Measurements from ENCODE around the gene PROK1. TPM values are rescaled to one million over a fixed set of nuclear protein-coding genes. Genes with fewer than 3 reads are reported as not detected.

PROK1 gene
- total and polyA plus RNA-seq, 2 of the 13 experiments (the other 11 are each of a cell fraction or from before 2014, with no cell fraction given) = 0.07 TPM; not detected in 1

DNA sequence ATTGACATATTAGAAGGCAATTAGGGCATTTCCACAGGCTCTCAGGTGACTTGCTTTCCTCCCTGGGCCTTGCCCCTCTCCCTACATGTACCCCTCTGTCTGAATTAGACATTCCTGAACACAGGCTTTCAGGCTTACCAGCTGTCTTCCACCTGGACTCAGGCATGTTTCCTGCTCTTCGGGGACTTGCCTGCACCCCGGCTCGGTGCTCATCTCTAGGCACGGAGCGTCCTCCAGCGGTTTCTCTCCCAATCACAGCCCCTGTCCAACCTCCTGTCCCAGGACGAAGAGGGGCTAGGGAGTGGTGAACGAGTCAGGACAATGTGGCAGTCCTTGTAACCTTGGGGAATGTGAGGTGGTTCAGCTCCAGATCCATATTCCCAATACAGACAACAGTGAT is 4.2 kb downstream of the PROK1 start:
- 0% methylated on average over 8 of the region's 8 CpGs for WGBS (ENCODE audit: low lambda C conversion rate)
- no peak overlapping the region for H3K4me3 ChIP-seq (replicated peaks in 1 of 3; ENCODE audit: insufficient read depth in 1 of 3, low read depth in 2 of 3, low read length in 3 of 3)
- POLR2A ChIA-PET = no interaction called here
- BruUV-seq (replicated peaks) = no TSS peak
- FAIRE-seq (no peak), DNase-seq (ENCODE audit: low spot score) (no peak), ATAC-seq (peak; percentile 51; the same call in 2 of the 3 replicates)
- no peak overlapping the region for H3K4me2 ChIP-seq (ENCODE audit: low read depth, low read length)
- H3K79me2 ChIP-seq (ENCODE audit: insufficient read depth, low read length) = no peaks in the 10 kb centered on the region
- no peaks in the 10 kb centered on the region for H3K9me3 ChIP-seq (ENCODE audit: low read length)
- intact Hi-C loops (cut with micrococcal nuclease; ENCODE audit: unreplicated experiment) = no loop called here
- TF ChIP-seq MIER2 (CRISPR knock-in tag; IDR thresholded peaks at IDR 0.05) = no peak
- peak; percentile 63 for TF ChIP-seq CTCF (CRISPR knock-in tag; IDR thresholded peaks at IDR 0.05)
- no peak for TF ChIP-seq CBX2 (IDR thresholded peaks at IDR 0.05; ENCODE audit: low read depth, low read length)
- TF ChIP-seq CBX2 (CRISPR knock-in tag; IDR thresholded peaks at IDR 0.05; ENCODE audit: low read depth) = no peak
- peak; percentile 59 for TF ChIP-seq STAG1 (CRISPR knock-in tag; IDR thresholded peaks at IDR 0.05)
- TF ChIP-seq PAX8 (CRISPR knock-in tag; IDR thresholded peaks at IDR 0.05; ENCODE audit: borderline replicate concordance) = no peak
- no peak for TF ChIP-seq MED1 (CRISPR knock-in tag; IDR thresholded peaks at IDR 0.05)
- no peak for TF ChIP-seq ZNF720 (CRISPR knock-in tag; IDR thresholded peaks at IDR 0.05)
- no peak for TF ChIP-seq MTF2 (CRISPR knock-in tag; IDR thresholded peaks at IDR 0.05; ENCODE audit: borderline replicate concordance)
- TF ChIP-seq CERS6 (CRISPR knock-in tag; IDR thresholded peaks at IDR 0.05) = no peak
- TF ChIP-seq HHEX (CRISPR knock-in tag; IDR thresholded peaks at IDR 0.05) = no peak
- TF ChIP-seq ZNF773 (CRISPR knock-in tag; IDR thresholded peaks at IDR 0.05; ENCODE audit: borderline replicate concordance) = no peak
- TF ChIP-seq, protein P1, sequence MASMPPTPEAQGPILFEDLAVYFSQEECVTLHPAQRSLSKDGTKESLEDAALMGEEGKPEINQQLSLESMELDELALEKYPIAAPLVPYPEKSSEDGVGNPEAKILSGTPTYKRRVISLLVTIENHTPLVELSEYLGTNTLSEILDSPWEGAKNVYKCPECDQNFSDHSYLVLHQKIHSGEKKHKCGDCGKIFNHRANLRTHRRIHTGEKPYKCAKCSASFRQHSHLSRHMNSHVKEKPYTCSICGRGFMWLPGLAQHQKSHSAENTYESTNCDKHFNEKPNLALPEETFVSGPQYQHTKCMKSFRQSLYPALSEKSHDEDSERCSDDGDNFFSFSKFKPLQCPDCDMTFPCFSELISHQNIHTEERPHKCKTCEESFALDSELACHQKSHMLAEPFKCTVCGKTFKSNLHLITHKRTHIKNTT (CRISPR knock-in tag; IDR thresholded peaks at IDR 0.05) = no peak
- TF ChIP-seq, protein P2, sequence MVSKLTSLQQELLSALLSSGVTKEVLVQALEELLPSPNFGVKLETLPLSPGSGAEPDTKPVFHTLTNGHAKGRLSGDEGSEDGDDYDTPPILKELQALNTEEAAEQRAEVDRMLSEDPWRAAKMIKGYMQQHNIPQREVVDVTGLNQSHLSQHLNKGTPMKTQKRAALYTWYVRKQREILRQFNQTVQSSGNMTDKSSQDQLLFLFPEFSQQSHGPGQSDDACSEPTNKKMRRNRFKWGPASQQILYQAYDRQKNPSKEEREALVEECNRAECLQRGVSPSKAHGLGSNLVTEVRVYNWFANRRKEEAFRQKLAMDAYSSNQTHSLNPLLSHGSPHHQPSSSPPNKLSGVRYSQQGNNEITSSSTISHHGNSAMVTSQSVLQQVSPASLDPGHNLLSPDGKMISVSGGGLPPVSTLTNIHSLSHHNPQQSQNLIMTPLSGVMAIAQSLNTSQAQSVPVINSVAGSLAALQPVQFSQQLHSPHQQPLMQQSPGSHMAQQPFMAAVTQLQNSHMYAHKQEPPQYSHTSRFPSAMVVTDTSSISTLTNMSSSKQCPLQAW (CRISPR knock-in tag; IDR thresholded peaks at IDR 0.05) = no peak
- TF ChIP-seq, protein P3, sequence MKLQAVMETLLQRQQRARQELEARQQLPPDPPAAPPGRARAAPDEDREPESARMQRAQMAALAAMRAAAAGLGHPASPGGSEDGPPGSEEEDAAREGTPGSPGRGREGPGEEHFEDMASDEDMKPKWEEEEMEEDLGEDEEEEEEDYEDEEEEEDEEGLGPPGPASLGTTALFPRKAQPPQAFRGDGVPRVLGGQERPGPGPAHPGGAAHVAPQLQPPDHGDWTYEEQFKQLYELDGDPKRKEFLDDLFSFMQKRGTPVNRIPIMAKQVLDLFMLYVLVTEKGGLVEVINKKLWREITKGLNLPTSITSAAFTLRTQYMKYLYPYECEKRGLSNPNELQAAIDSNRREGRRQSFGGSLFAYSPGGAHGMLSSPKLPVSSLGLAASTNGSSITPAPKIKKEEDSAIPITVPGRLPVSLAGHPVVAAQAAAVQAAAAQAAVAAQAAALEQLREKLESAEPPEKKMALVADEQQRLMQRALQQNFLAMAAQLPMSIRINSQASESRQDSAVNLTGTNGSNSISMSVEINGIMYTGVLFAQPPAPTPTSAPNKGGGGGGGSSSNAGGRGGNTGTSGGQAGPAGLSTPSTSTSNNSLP (IDR thresholded peaks at IDR 0.05; ENCODE audit: low read depth, low read length) = no peak
- no peak for TF ChIP-seq MATR3 (CRISPR knock-in tag; IDR thresholded peaks at IDR 0.05)
- H2AFZ ChIP-seq (ENCODE audit: low read length) = no peak overlapping the region
- no peaks in the 10 kb centered on the region for H4K20me1 ChIP-seq (ENCODE audit: insufficient read depth, low read length)
- H3K27ac ChIP-seq (ENCODE audit: extremely low read length, insufficient read depth, low read length) = no peak overlapping the region
- no peaks in the 10 kb centered on the region for H3K36me3 ChIP-seq (replicated peaks in 1 of 2; ENCODE audit: control insufficient read depth in 1 of 2, insufficient read depth in 2 of 2, low read length in 2 of 2)
- no peaks in the 10 kb centered on the region for H3K4me1 ChIP-seq (ENCODE audit: insufficient read depth, low read length)
- no peak overlapping the region for H3K9ac ChIP-seq (ENCODE audit: insufficient read depth, low read depth, low read length)
- CTCF ChIA-PET (ENCODE audit: low intra/inter-chr PET ratio, low total read pairs) = interaction anchor here (1.7 to 2.0 kb wide), 2 partner anchors 43 to 252 kb away, joined by 4 read pairs; no protein-coding TSS in a partner anchor
- in situ Hi-C loops (cut with HindIII; ENCODE audit: extremely low pct_ligation_motif_present, low pct_unique_long_range_greater_than_20kb) = loop anchor here (10.0 kb wide), 1 partner anchor 140 kb away; no protein-coding TSS in a partner anchor
- peaks cover 1 to 23% of the 10 kb centered on the region in 2 experiments; a peak in 3 of 5 replicates for H3K27me3 ChIP-seq (ENCODE audit: control insufficient read depth in 1 of 2, insufficient read depth in 2 of 2, low read length in 2 of 2)
